Tibial nerve (tissue), 4 donors: ENCODE data around the gene SYPL1. TPM values are rescaled to one million over a fixed set of nuclear protein-coding genes. Genes with fewer than 3 reads are reported as not detected.

ENCODE experiments used
- DNase-seq, 2 donors: peaks; one replicate each; pipeline ENCODE4 v3.0.0-alpha.2; 2019; ENCODE audit warnings: low spot score in 2 of 2
- H3K27ac ChIP-seq, 4 donors: fragments of 200-600 bp; sonication (generic) in 3 of 4; one replicate each; pipeline ENCODE4 v1.5.1; 2017 to 2019; ENCODE audit warnings: mild to moderate bottlenecking in 1 of 4
- H3K27me3 ChIP-seq, 2 donors: fragments of 200-600 bp; sonication (generic) in 1 of 2; one replicate each; pipeline versions ENCODE4 v1.5.1 to v1.6.0; 2017 to 2019
- H3K36me3 ChIP-seq, 3 donors: fragments of 200-600 bp; sonication (generic); one replicate each; pipeline ENCODE4 v1.5.1; 2018 to 2019
- H3K4me1 ChIP-seq, 4 donors: fragments of 200-600 bp; sonication (generic) in 3 of 4; one replicate each; pipeline ENCODE4 v1.5.1; 2017 to 2019
- H3K4me3 ChIP-seq, 4 donors: fragments of 200-600 bp; sonication (generic) in 3 of 4; one replicate each; pipeline ENCODE4 v1.5.1; 2017 to 2019; ENCODE audit warnings: mild to moderate bottlenecking in 1 of 4, moderate library complexity in 1 of 4
- H3K9me3 ChIP-seq, 4 donors: fragments of 200-600 bp; sonication (generic) in 3 of 4; one replicate each; pipeline ENCODE4 v1.5.1; 2017 to 2019
- EP300 ChIP-seq, 2 donors: sonication (generic); formaldehyde crosslinking; IDR thresholded peaks; one replicate each; pipeline ENCODE4 v1.6.1; 2017; ENCODE audit warnings: antibody characterized with exemption in 2 of 2, mild to moderate bottlenecking in 1 of 2
- POLR2A ChIP-seq, 2 donors: fragments of 450-650 bp; IDR thresholded peaks; one replicate each; pipeline ENCODE4 v1.6.1; 2017; ENCODE audit warnings: antibody characterized with exemption in 2 of 2, mild to moderate bottlenecking in 2 of 2, moderate library complexity in 2 of 2
- WGBS, 2 donors: methylation state at CpG; one replicate each; pipeline ENCODE4 v1.1.5; 2018; 5-methylcytosine and 5-hydroxymethylcytosine counted together
- total RNA-seq, 4 donors: library from RNA; depleted of rRNA; stranded (reverse); fragments of >200 nt; gene quantifications; one replicate each; pipeline ENCODE4 v1.1.0, GENCODE V29; 2016
- TF ChIP-seq, protein P1 (sequence below), 5 experiments: fragments of 200-600 bp in 3 of 5; fragments of 450-650 bp in 2 of 5; sonication (generic) in 3 of 5; IDR thresholded peaks; one replicate each; pipeline ENCODE4 v1.5.1; 2016 to 2019; ENCODE audit warnings: antibody characterized with exemption in 5 of 5, mild to moderate bottlenecking in 3 of 5, moderate library complexity in 2 of 5

SYPL1 gene
- total RNA-seq, 4 donors from 2014 or later = 69.6 to 79.5 (median 71.5) TPM

DNA sequence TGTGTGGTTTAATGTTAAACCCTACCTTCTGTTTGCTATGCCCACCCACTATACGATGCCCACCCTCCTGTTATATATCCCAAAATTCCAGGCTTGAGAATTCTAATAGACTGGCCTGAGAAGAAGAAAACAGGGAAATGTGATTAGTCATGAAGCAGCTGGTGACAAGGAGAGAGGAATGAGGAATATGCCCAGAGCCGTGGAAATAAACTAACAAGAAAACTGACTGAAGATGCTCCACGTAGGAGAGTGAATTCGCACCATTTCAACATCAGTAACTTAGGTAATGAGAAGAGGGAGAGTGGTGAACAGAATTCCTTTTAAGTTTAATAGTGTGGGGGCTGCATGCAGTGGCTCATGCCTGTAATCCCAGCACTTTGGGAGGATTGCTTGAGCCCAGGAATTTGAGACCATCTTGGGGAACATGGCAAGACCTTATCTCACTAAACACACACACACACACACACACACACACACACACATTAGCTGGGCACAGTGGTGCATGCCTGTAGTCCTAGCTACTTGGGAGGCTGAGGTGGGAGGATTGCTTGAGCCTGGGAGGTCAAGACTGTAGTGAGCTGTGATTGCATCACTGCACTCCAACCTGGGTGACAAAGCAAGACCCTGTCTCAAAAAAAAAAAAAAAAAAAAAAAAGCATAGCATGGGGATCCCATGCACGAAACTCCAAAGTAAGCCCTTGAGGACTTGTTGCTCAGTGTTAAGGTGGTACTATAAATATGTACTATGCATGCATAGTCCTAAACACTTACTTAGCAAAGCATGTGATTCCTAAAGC, 16.1 kb upstream of the SYPL1 start:
- Histone ChIP-seq H3K27me3 (no peaks in the 10 kb centered on the region), H3K4me1 (no peaks in the 10 kb centered on the region), H3K9me3 (no peaks in the 10 kb centered on the region), H3K27ac (no peak overlapping the region), H3K4me3 (no peak overlapping the region), H3K36me3 (no peaks in the 10 kb centered on the region)
- WGBS, 2 donors = 78 to 81% methylated on average over 5 of the region's 5 CpGs
- DNase-seq = no peak
- TF ChIP-seq POLR2A (IDR thresholded peaks at IDR 0.05) (no peak), EP300 (IDR thresholded peaks at IDR 0.05) (no peak)
- TF ChIP-seq, protein P1, sequence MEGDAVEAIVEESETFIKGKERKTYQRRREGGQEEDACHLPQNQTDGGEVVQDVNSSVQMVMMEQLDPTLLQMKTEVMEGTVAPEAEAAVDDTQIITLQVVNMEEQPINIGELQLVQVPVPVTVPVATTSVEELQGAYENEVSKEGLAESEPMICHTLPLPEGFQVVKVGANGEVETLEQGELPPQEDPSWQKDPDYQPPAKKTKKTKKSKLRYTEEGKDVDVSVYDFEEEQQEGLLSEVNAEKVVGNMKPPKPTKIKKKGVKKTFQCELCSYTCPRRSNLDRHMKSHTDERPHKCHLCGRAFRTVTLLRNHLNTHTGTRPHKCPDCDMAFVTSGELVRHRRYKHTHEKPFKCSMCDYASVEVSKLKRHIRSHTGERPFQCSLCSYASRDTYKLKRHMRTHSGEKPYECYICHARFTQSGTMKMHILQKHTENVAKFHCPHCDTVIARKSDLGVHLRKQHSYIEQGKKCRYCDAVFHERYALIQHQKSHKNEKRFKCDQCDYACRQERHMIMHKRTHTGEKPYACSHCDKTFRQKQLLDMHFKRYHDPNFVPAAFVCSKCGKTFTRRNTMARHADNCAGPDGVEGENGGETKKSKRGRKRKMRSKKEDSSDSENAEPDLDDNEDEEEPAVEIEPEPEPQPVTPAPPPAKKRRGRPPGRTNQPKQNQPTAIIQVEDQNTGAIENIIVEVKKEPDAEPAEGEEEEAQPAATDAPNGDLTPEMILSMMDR (IDR thresholded peaks at IDR 0.05) = no peak

DNA sequence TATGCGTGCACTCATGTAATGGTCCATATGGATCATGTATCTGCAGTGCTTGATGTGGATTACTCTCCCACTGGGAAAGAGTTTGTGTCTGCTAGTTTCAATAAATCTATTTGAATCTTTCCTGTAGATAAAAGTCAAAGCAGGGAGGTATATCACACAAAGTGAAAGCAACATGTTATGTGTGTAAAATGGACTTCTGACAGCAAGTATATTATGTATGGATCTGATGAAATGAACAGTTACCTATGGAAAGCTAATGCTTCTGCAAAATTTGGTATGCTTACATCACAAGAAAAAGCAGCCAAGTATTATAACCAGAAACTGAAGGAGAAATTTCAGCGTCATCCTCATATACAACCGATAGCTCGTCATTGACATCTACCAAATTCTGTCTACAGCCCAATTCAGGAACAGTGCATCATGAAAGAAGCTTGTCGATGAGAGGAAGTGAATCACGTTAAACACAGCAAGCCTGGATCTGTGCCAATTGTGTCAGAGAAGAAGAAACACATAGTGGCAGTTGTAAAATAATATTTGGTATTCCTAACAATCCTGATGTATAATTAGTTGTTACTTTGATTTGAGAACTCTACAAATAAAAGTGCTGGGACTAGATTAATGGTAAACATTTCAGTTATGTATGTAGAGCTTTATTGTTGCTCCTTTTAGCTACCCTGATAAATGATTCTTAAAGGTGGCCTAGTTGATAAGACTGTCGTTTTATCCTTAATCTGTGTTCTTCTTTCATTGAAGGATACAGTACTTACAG, 14.2 kb upstream of the SYPL1 start:
- Histone ChIP-seq H3K36me3 (no peaks in the 10 kb centered on the region), H3K9me3 (no peaks in the 10 kb centered on the region), H3K27me3 (no peaks in the 10 kb centered on the region), H3K4me3 (no peak overlapping the region), H3K27ac (no peak overlapping the region), H3K4me1 (no peaks in the 10 kb centered on the region)
- DNase-seq = peak in 1 of 2 donors; percentile 62
- TF ChIP-seq, protein P1 (IDR thresholded peaks at IDR 0.05) = no peak
- TF ChIP-seq POLR2A (IDR thresholded peaks at IDR 0.05) = no peak
- no peak for TF ChIP-seq EP300 (IDR thresholded peaks at IDR 0.05)
- 55 to 62% methylated on average over 7 of the region's 7 CpGs for WGBS, 2 donors

DNA sequence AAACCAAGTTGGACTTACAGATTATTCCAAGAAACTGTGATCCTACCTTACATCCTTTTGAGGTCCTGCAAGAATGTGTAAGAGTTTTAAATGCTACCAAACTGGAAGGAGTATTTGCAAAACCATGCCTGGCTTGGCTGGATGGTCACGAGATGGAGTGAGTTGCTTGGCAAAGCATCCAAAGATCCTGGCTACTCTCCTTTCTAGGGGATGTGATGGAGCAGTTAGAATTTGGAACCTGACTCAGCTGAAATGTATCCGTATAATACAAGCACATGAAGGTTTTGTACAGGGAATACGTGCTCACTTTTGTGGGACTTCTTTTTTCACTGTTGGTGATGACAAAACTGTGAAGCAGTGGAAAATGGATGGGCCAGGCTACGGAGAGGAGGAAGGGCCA, 13.3 kb upstream of the SYPL1 start:
- 61 to 68% methylated on average over 4 of the region's 4 CpGs for WGBS, 2 donors
- H3K4me1 ChIP-seq = no peaks in the 10 kb centered on the region
- H3K27me3 ChIP-seq = no peaks in the 10 kb centered on the region
- no peak for DNase-seq
- no peak overlapping the region for H3K4me3 ChIP-seq
- TF ChIP-seq, protein P1 (IDR thresholded peaks at IDR 0.05) = no peak
- TF ChIP-seq EP300 (IDR thresholded peaks at IDR 0.05) = no peak
- no peak for TF ChIP-seq POLR2A (IDR thresholded peaks at IDR 0.05)
- H3K9me3 ChIP-seq = no peaks in the 10 kb centered on the region
- no peak overlapping the region for H3K27ac ChIP-seq
- no peaks in the 10 kb centered on the region for H3K36me3 ChIP-seq

DNA sequence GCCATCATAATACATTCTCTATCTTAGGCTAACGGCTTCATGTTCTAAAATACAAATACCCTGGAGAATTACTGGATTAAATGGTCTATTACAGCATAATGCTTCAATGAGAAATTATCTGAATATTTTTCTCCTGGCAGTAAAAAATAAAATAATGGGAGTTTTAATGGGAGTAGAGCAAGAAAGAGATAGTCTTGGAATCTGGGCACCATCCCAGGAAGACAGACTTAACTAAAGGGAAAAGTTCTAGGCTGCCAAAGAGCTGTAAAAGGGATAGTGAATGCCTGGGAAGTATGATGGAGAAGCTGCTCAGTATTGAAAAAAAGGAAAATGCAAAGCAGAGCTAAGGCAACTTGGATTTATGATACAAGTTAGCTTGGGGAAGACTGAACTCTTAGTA, 12.1 kb upstream of the SYPL1 start:
- Histone ChIP-seq H3K36me3 (no peaks in the 10 kb centered on the region), H3K27me3 (no peaks in the 10 kb centered on the region), H3K4me1 (no peaks in the 10 kb centered on the region), H3K4me3 (no peak overlapping the region), H3K27ac (no peak overlapping the region), H3K9me3 (no peaks in the 10 kb centered on the region)
- DNase-seq = no peak
- WGBS, 2 donors = 61 to 69% methylated on average over 1 of the region's 1 CpG
- no peak for TF ChIP-seq POLR2A (IDR thresholded peaks at IDR 0.05)
- TF ChIP-seq, protein P1 (IDR thresholded peaks at IDR 0.05) = no peak
- TF ChIP-seq EP300 (IDR thresholded peaks at IDR 0.05) = no peak

DNA sequence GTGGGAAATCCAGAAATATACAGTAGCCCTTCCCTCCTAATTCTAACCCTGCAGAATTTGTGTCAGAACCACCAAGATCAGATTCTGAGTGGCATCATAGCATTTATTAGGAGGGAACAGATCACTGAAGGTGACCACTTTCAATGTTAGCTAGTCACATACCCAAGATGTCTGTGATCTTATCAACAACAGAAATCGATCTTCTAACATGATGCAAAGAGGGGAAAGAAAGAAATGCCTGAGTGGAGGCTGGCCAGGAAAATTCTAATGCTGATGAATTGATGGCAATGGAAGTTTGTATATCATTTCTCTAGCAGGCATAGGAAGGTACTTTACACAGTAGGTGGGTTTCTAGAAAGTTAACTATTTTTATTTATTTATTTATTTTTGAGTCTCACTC, 10.6 kb upstream of the SYPL1 start:
- no peak for TF ChIP-seq POLR2A (IDR thresholded peaks at IDR 0.05)
- TF ChIP-seq, protein P1 (IDR thresholded peaks at IDR 0.05) = no peak
- TF ChIP-seq EP300 (IDR thresholded peaks at IDR 0.05) = no peak
- Histone ChIP-seq H3K27me3 (no peaks in the 10 kb centered on the region), H3K9me3 (no peaks in the 10 kb centered on the region), H3K36me3 (no peaks in the 10 kb centered on the region), H3K27ac (no peak overlapping the region), H3K4me3 (no peak overlapping the region), H3K4me1 (no peaks in the 10 kb centered on the region)
- WGBS, 2 donors = 84 to 89% methylated on average over 1 of the region's 1 CpG
- DNase-seq = no peak
